ENCODE data around the gene GAPDH.

DNA sequence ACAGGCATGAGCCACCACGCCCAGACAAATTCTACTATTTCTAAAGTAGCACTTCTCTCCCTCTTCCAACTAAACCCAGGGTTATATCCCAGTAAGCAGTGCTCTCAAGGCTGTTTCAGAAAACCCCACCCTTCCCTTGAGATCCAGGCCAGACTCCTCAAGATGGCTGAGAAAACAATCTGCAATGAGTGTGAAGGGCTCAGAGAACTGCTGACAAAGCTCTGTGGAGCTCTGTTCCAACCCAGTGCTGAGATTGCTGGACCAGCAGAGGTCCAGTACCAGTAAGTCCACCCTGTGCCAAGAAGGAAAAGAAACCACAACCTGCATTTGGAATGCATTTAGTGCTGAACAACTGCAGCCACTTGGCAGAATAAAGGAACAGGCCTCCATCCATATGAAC lies 25.2 kb downstream of the GAPDH start:
- no peak for TF ChIP-seq POLR2A (IDR thresholded peaks at IDR 0.05)
- TF ChIP-seq CTCF (IDR thresholded peaks at IDR 0.05): no peak
